Measurements from ENCODE around the gene ANKRD52.

DNA sequence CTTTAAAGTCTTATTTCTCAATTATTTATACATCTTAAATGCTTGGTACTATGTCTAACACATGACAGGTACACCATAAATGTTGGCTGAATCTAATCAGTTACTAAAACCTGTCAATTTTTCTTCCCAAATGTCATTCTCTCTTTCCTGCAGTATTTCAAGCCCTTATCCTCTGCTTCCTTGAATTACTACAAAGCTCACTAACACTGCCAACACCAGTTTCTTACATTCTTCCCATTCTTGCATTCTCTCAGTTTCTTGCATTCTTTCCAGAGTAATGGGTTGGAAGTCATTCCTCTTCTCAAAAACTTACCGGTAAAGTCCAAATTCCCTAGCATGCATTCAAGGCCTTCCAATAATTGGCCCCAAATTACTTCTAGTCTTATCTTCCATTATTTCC, 59.3 kb downstream of the ANKRD52 start:
- TF ChIP-seq, protein P1, sequence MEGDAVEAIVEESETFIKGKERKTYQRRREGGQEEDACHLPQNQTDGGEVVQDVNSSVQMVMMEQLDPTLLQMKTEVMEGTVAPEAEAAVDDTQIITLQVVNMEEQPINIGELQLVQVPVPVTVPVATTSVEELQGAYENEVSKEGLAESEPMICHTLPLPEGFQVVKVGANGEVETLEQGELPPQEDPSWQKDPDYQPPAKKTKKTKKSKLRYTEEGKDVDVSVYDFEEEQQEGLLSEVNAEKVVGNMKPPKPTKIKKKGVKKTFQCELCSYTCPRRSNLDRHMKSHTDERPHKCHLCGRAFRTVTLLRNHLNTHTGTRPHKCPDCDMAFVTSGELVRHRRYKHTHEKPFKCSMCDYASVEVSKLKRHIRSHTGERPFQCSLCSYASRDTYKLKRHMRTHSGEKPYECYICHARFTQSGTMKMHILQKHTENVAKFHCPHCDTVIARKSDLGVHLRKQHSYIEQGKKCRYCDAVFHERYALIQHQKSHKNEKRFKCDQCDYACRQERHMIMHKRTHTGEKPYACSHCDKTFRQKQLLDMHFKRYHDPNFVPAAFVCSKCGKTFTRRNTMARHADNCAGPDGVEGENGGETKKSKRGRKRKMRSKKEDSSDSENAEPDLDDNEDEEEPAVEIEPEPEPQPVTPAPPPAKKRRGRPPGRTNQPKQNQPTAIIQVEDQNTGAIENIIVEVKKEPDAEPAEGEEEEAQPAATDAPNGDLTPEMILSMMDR (IDR thresholded peaks at IDR 0.05) = no peak
- TF ChIP-seq POLR2A (IDR thresholded peaks at IDR 0.05) = no peak
